GM19397 (cell line): ENCODE measurements around the gene SWT1.
A peak's percentile ranks its signal among the peaks of the same experiment; 100 is the strongest.
"Not testable (repeated sequence)": the region's sequence is repeated elsewhere in the genome, so short reads cannot be mapped to it uniquely, and the experiment has no call there.

Source experiments
- ATAC-seq: cut with Tn5 transposase; IDR thresholded peaks from one replicate; pipeline ENCODE4 v1.9.1; 2021; ENCODE audit warnings: mild to moderate bottlenecking, moderate library complexity; ENCODE audit not compliant: unreplicated experiment

The SWT1 gene

DNA sequence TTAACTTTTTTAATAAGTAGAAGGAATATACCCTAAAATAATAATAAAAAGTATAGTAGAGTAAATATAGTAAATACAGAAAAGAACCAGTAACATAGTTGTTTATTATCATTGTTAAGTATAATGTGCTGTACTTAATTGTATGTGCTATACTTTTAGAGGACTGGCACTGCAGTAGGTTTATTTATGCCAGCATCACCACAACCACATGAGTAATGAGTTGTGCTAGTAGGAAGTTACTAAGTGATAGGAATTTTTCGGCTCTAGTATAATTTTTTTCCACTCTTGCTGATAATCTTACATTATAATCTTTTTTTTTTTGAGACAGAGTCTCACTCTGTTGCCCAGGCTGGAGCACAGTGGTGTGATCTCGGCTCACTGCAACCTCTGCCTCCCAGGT lies 88.5 kb downstream of the SWT1 start:
- ATAC-seq, result no peak

DNA sequence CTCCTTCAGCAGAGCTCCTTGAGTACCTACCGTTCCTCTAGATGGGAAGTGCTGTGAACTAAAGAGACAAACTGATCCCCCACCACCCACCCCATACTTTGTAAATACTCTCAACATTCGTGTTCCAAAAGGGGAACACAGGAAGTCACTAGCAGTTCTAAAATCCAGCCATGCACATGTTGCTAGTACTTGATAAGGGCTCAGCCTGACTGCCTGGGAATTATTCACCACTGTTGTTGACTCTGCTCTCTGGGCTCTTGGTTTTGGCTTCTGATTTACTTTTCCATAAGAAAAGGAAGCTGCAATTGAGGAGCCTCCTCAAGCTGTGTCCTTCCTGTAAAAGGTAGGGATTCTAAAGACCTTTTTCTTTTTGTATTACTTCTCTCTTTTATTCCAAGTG lies 92.6 kb downstream of the SWT1 start:
- ATAC-seq, result no peak

DNA sequence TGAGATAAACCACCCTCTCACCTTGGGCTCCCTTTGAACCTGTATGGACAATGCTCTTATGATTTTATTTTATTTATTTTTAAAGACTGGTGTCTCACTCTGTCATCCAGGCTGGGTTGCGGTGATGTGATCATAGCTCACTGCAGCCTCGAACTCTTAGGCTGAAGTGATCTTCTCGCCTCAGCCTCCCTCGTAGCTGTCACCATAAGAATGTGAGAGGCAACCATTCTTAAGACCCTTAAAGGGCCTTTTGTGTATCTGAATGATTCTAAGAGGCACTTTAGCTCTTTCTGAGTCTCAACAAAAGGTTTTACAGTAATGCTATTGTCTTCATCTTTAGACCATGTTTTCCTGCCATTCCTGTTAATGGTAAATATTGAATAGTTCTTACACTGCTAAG lies 93.1 kb downstream of the SWT1 start:
- ATAC-seq, result no peak

DNA sequence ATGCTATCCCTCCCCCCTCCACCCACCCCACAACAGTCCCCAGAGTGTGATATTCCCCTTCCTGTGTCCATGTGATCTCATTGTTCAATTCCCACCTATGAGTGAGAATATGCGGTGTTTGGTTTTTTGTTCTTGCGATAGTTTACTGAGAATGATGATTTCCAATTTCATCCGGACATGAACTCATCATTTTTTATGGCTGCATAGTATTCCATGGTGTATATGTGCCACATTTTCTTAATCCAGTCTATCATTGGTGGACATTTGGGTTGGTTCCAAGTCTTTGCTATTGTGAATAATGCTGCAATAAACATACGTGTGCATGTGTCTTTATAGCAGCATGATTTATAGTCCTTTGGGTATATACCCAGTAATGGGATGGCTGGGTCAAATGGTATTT lies 95.0 kb downstream of the SWT1 start:
- ATAC-seq, result not testable (repeated sequence)

DNA sequence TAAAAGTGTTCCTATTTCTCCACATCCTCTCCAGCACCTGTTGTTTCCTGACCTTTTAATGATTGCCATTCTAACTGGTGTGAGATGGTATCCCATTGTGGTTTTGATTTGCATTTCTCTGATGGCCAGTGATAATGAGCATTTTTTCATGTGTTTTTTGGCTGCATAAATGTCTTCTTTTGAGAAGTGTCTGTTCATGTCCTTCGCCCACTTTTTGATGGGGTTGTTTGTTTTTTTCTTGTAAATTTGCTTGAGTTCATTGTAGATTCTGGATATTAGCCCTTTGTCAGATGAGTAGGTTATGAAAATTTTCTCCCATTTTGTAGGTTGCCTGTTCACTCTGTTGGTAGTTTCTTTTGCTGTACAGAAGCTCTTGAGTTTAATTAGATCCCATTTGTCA lies 95.4 kb downstream of the SWT1 start:
- ATAC-seq, result not testable (repeated sequence)

DNA sequence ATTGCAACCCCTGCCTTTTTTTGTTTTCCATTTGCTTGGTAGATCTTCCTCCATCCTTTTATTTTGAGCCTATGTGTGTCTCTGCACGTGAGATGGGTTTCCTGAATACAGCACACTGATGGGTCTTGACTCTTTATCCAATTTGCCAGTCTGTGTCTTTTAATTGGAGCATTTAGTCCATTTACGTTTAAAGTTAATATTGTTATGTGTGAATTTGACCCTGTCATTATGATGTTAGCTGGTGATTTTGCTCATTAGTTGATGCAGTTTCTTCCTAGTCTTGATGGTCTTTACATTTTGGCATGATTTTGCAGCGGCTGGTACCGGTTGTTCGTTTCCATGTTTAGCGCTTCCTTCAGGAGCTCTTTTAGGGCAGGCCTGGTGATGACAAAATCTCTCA lies 98.6 kb downstream of the SWT1 start:
- not testable (repeated sequence) for ATAC-seq

DNA sequence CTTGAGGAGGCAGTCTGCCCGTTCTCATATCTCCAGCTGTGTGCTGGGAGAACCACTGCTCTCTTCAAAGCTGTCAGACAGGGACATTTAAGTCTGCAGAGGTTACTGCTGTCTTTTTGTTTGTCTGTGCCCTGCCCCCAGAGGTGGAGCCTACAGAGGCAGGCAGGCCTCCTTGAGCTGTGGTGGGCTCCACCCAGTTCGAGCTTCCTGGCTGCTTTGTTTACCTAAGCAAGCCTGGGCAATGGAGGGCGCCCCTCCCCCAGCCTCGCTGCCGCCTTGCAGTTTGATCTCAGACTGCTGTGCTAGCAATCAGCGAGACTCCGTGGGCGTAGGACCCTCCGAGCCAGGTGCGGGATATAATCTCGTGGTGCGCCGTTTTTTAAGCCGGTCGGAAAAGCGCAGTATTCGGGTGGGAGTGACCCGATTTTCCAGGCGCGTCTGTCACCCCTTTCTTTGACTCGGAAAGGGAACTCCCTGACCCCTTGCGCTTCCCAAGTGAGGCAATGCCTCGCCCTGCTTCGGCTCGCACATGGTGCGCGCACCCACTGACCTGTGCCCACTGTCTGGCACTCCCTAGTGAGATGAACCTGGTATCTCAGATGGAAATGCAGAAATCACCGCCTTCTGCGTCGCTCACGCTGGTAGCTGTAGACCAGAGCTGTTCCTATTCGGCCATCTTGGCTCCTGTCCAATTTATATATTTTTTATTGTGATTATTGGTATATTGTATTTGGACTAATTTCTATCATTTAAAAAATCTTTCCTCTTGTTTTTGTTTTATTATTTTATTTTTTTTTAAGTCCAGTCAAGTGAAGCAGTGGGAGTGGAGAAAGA lies 100.4 kb downstream of the SWT1 start:
- not testable (repeated sequence) for ATAC-seq

DNA sequence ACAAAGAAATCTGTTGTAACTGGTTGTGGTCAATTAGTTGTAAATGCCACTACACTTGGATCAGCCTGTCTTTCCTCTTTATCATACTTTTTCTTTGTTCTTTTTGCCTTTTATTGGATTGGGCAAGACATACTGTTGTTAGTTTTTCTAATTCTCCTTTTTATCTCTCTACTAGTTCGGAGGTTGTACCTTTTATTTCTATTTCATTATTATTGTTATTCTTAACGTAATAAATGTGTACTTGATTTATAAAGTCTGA lies 100.9 kb downstream of the SWT1 start:
- ATAC-seq, result no peak

DNA sequence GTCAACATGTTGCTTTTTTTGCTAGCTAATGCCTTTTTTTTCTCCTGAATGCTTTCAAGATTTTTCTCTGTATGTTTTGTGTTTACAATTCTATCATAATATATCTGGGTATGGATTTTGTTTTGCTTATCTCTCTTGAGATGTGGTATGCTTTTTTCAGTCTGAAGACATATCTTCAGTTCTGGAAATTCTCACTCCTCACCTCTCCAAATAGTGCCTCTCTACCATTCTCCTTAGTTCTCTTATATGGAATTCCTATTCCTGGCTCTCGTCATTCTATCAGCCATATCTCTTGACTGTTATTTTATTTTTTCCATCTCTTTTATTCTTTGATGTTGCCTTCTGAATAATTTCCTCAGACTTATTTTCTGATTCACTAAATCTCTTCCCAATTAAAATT lies 101.7 kb downstream of the SWT1 start:
- no peak for ATAC-seq

DNA sequence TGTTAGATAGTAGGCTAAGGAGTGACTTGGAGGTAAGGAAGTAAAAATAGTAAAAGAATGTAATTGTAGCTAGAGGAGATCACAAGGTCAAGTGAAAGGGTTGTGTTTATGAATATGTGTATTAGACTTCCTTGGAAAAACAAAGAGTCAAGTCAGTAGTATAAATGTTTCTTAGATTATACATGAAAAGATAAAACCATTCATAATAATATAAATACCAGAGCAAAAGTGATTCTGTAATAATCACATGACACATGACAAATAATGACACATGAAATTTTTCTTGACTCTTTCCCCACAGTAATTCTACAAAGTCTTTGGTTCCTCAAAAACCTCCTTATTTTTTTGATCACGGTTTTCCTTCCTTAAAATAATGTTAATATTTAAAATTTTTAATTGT lies 103.6 kb downstream of the SWT1 start:
- no peak for ATAC-seq

DNA sequence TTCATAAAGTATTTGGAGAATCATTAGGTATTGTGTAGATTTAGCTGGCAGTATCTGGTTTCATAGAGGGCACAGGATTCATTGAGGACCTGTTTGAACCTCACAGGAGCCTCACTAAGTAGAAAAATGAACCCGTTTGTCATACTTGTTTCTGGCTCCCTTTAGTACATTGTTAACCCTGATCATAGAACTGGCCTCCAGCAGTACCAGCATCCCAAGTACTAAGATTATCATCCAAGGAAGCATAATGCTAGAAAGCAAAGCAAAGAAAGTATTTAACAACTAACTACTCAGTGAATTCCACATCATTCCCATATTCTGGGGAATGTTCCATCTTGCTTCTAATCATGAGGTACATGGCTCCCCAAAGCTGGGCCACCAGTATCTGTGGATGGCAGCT lies 105.2 kb downstream of the SWT1 start:
- ATAC-seq, result no peak

DNA sequence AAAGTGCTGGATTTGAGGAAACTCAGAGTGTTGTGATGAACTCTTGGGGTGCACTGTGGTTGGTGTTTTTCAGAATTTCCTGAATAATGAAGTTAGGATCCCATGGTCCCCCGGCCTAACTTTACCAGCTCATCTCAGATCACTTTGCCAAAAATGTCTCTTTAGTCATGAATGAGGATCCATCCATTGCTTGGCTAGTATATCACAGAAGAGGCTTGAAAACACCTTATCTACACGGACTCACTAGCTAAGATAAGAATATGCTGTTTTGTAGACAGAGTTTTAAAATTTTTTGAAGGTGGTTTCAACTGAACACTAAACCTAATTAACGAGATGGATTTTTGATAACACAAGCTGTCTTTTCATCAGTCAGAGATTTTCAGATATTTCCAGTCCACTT lies 106.3 kb downstream of the SWT1 start:
- no peak for ATAC-seq

DNA sequence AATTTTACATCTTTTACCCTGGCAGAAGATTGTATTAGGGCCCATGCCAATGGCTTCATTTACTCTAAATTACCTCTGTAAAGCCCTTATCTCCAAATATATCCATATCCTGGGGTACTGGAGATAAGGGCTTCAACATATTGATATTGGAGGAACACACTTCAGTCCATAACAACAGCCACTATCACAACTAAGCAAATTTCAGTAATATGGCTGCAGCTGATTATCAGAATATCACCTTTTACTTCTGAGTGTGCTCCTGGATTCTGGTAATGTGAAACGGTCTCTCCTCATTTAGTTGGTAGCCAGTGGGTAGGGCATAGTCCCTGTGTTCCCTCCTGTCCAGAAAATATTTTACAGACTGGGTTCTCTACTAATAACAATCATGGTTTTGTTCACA lies 106.8 kb downstream of the SWT1 start:
- no peak for ATAC-seq

DNA sequence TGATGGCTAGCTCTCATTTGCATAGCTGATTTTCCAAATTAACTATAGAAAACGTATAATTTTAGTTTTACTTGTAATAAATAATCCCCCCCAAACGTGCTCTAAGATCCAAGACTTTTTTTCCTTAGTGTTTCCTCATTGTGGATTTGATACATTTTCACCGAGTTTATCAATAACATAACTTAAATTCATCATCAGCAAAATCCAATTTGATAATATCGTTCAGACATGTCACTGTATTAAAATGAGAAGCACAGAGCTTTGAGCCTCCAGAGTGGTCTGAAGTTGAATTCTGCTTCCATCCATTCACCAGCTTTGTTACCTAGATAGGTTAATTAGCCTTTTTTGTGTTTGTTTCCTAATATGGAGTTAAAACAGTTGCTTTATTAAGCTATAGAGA lies 108.3 kb downstream of the SWT1 start:
- no peak for ATAC-seq

DNA sequence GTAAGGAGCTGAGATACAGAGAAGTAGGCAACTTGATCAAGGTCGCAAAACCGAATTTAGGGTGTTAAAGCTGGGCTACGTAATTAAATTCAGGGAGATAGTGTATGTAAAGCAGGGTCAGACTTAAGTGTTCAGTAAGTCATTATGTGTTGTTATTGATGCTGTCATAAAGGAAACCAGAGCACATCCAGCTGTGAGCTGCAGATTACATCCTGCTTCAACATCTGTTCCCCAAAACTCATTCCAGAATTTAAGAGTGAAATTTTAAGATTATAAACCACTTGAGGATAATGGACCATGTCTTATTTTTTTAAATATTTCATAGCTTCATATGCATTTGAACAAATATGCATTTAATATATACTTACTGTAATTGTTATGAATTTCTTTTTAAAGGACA lies 110.3 kb downstream of the SWT1 start:
- ATAC-seq, result no peak

DNA sequence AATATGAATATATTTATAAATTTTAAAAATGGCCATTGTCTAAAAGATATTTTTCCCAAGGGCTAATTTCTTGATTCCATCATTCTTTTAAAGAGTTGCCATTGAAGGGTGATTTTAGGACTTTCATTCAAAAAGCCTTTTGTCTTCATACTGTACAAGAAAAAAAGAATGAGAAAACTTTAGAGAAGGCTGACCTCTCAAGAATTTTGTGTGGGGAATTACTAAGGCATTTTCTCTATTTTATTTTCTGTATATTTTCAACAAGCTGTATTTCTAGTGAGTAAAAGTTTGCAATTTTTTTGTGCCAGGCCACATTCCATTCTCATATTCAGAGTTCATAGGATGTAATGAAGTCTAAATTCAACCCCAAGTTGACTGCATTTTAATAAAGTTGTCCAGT lies 110.7 kb downstream of the SWT1 start:
- ATAC-seq, result no peak

DNA sequence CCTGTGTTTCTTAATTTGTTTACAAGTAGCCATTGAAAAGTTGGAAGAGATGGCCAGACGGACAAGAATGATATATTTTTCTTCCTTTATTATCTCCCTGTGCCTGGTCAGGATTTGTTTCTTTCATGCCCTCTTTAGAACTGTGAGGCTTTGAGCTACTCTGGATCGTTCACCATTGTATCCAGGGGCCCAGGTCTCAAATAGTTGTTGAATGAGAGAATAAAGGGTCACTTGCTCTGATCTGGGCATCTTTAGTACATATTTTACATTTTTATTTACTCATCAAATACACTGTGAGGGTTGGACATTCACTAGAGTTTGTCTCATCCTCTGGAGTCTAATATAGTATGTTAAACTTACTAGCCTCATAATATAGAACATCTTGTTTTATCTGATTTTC lies 111.4 kb downstream of the SWT1 start:
- ATAC-seq, result no peak

DNA sequence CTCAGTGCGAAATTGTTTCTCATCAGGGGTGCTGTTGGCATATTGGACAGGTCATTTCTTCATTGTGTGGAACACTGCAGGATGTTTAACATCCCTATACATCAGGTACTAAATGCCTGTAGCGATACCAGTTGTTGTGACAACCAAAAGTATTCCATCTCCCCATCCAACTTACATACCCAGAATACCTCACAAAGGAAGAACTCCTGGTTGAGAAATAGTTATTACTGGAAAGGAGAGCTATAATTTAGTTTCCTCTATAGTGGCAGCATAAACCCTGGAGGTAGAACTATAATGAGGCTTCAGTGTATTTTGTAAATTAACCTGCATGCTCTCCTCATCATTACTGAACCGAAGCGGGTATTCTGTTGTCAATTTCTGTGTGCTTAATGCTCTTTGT lies 115.0 kb downstream of the SWT1 start:
- no peak for ATAC-seq

DNA sequence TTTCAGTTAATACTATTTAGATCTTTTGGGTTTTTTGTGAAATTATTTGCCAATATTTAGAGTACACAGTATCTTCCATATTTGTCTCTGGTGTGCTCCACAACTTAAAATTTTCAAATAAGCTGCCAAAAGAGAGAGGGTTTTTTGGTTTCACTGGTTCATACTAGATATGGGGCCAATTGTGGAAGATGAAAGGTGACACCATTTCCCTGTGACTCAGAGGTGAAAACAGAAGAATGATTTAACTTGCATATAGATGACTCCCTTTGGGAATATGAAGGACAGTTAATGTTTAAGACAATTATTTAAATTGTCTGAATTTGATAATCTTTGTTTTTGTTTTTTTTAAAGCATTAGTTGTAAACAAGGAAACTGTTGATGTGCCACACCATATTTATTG lies 122.6 kb downstream of the SWT1 start:
- no peak for ATAC-seq

DNA sequence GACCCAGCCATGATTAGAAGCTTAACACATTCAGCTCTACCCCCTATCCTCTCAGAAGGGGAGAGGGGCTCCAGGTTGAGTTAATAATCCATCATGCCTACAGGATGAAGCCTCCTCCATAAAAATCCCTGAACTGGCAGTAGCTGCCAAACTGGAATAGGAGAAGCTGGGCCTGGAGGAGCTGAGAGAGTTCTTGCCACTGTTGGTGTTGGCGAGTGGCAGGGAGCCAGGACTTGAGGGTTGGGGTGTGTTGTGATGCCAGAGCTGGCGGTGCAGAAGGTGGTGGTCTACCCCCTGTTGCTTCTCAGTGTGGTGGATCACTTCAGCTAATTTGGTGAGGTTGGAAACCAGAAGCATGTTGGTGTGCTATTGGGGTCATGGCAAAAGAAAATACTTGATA lies 123.6 kb downstream of the SWT1 start:
- ATAC-seq, result no peak

DNA sequence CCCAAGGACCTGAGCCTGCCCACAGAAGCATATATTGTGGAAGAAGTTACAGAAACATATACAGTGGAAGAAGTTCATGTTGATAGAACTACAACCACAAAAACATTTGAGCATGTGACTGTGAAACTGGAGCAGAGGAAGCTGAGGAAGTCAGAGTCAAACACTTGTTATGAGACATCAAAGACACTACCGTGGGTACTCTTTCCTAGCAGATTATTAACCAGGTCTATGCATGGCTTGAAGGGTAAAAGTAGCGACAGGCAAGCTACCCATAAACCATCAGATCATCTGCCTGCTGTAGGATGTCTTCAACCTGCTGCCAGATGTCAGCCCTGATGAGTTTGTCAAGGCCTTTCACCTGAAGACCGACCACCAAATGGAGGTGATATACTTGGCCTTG lies 124.3 kb downstream of the SWT1 start:
- ATAC-seq, result peak; percentile 95

DNA sequence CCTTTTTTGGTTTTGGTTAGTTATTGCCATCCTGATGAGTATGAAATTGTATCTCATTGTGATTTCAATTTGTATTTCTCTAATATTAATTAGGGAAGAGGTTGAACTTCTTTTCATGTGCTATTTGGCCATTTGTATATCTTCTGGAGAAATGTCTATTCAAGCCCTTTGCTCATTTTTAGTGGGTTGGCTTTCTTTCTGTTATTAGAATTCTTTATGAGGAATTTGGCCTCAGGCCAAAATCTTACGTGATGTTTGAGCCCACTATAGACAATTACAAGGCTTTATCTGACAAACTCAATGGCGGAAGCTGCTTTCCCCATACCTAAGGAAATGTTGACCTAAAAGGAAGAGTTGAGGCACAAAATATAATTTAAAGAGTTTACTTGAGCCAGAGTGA lies 127.1 kb downstream of the SWT1 start:
- no peak for ATAC-seq

DNA sequence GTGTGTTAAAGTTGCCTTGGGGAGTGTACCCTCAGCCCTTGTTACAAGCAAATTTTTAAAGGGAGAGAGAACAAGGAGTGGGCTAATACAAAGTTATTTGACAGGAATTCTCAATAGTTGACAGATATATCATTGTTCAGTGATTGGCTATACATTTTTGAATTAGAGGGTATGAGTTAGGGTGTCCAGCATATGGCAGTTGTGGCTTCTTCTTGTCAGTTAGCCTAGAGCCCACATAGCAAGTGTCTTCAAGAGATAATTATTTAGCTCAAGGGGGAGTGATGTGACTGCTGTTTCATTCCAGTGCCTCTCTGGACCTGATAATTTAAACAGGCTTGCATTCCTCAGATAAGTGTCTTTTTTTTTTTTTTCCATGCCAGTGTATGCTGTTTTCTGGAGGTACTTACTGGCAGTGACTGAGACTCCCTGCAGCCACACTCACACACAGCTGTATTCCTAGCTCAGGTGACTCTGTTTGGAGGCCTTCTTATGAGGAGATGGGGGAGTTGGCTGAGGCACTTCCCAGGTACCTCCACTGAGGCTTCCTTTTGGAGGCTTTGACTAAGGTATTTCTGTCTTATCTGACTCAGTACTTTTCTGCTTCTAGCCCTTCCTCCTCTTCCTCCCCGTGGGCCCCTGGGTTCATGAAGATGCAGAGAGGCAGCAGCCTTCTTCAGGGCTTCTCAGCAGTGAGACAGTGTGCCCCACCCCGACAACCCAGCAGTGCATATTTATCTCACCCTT lies 127.7 kb downstream of the SWT1 start:
- no peak for ATAC-seq
